ENCODE results near the gene MAP1LC3A. TPM values are rescaled to one million over a fixed set of nuclear protein-coding genes. Genes with fewer than 3 reads are reported as not detected.
A peak's percentile ranks its signal among the peaks of the same experiment; 100 is the strongest.

The MAP1LC3A gene
- total RNA-seq, 1 donor, result 29.7 TPM

- Histone ChIP-seq H3K79me2 (ENCODE audit: insufficient read depth, low read length) (no peaks in the 10 kb centered on the region), H2AFZ (ENCODE audit: low read length) (no peak overlapping the region), H3K27ac (ENCODE audit: low read depth, low read length) (peak overlapping the region; percentile 50), H3K9me3 (ENCODE audit: low read depth, low read length) (no peaks in the 10 kb centered on the region), H3K36me3 (ENCODE audit: insufficient read depth, low read length) (peaks cover 13% of the 10 kb centered on the region), H3K4me3 (ENCODE audit: insufficient read depth, low read length) (no peak overlapping the region), H3K4me2 (ENCODE audit: insufficient read depth, low read length) (no peak overlapping the region), H3K4me1 (ENCODE audit: insufficient read depth, low read length) (peaks cover 40% of the 10 kb centered on the region), H4K20me1 (ENCODE audit: insufficient read depth, low read length) (no peaks in the 10 kb centered on the region), H3K27me3 (ENCODE audit: insufficient read depth, low read length) (no peaks in the 10 kb centered on the region)
- TF ChIP-seq CTCF (IDR thresholded peaks at IDR 0.05; ENCODE audit: extremely low read depth, low read depth, low read length), result no peak
- no peak for DNase-seq (ENCODE audit: insufficient read length, low spot score, missing footprints)
Observed at GRCh38 chr20:34582221-34582620, 23.7 kb downstream of the MAP1LC3A start.

GRCh38 chr20:34582911-34583310, 24.4 kb downstream of the MAP1LC3A start:
- no peak overlapping the region for H3K4me2 ChIP-seq (ENCODE audit: insufficient read depth, low read length)
- no peaks in the 10 kb centered on the region for H3K27me3 ChIP-seq (ENCODE audit: insufficient read depth, low read length)
- TF ChIP-seq CTCF (IDR thresholded peaks at IDR 0.05; ENCODE audit: extremely low read depth, low read depth, low read length), result no peak
- H3K36me3 ChIP-seq (ENCODE audit: insufficient read depth, low read length), result peaks cover 15% of the 10 kb centered on the region
- H3K4me1 ChIP-seq (ENCODE audit: insufficient read depth, low read length), result peaks cover 40% of the 10 kb centered on the region
- no peak for DNase-seq (ENCODE audit: insufficient read length, low spot score, missing footprints)
- no peaks in the 10 kb centered on the region for H3K79me2 ChIP-seq (ENCODE audit: insufficient read depth, low read length)
- H3K4me3 ChIP-seq (ENCODE audit: insufficient read depth, low read length), result no peak overlapping the region
- no peak overlapping the region for H2AFZ ChIP-seq (ENCODE audit: low read length)
- H3K27ac ChIP-seq (ENCODE audit: low read depth, low read length), result no peak overlapping the region
- no peaks in the 10 kb centered on the region for H4K20me1 ChIP-seq (ENCODE audit: insufficient read depth, low read length)
- no peaks in the 10 kb centered on the region for H3K9me3 ChIP-seq (ENCODE audit: low read depth, low read length)

GRCh38 chr20:34583544-34583943, 25.0 kb downstream of the MAP1LC3A start:
- DNase-seq (ENCODE audit: insufficient read length, low spot score, missing footprints), result no peak
- no peak overlapping the region for H3K4me2 ChIP-seq (ENCODE audit: insufficient read depth, low read length)
- H3K4me3 ChIP-seq (ENCODE audit: insufficient read depth, low read length), result no peak overlapping the region
- no peak for TF ChIP-seq CTCF (IDR thresholded peaks at IDR 0.05; ENCODE audit: extremely low read depth, low read depth, low read length)
- H2AFZ ChIP-seq (ENCODE audit: low read length), result no peak overlapping the region
- peaks cover 15% of the 10 kb centered on the region for H3K36me3 ChIP-seq (ENCODE audit: insufficient read depth, low read length)
- H3K79me2 ChIP-seq (ENCODE audit: insufficient read depth, low read length), result no peaks in the 10 kb centered on the region
- H3K27ac ChIP-seq (ENCODE audit: low read depth, low read length), result no peak overlapping the region
- H3K9me3 ChIP-seq (ENCODE audit: low read depth, low read length), result no peaks in the 10 kb centered on the region
- no peaks in the 10 kb centered on the region for H3K27me3 ChIP-seq (ENCODE audit: insufficient read depth, low read length)
- peaks cover 35% of the 10 kb centered on the region for H3K4me1 ChIP-seq (ENCODE audit: insufficient read depth, low read length)
- no peaks in the 10 kb centered on the region for H4K20me1 ChIP-seq (ENCODE audit: insufficient read depth, low read length)

GRCh38 chr20:34585019-34585418, 26.5 kb downstream of the MAP1LC3A start:
- no peaks in the 10 kb centered on the region for H4K20me1 ChIP-seq (ENCODE audit: insufficient read depth, low read length)
- H3K27me3 ChIP-seq (ENCODE audit: insufficient read depth, low read length), result no peaks in the 10 kb centered on the region
- no peaks in the 10 kb centered on the region for H3K79me2 ChIP-seq (ENCODE audit: insufficient read depth, low read length)
- no peak overlapping the region for H3K4me2 ChIP-seq (ENCODE audit: insufficient read depth, low read length)
- peaks cover 15% of the 10 kb centered on the region for H3K36me3 ChIP-seq (ENCODE audit: insufficient read depth, low read length)
- peaks cover 20% of the 10 kb centered on the region for H3K4me1 ChIP-seq (ENCODE audit: insufficient read depth, low read length)
- H3K4me3 ChIP-seq (ENCODE audit: insufficient read depth, low read length), result no peak overlapping the region
- H3K9me3 ChIP-seq (ENCODE audit: low read depth, low read length), result no peaks in the 10 kb centered on the region
- DNase-seq (ENCODE audit: insufficient read length, low spot score, missing footprints), result no peak
- no peak overlapping the region for H3K27ac ChIP-seq (ENCODE audit: low read depth, low read length)
- H2AFZ ChIP-seq (ENCODE audit: low read length), result no peak overlapping the region
- TF ChIP-seq CTCF (IDR thresholded peaks at IDR 0.05; ENCODE audit: extremely low read depth, low read depth, low read length), result no peak

All from osteoblast (primary cell).